Fibroblast of lung (primary cell): ENCODE measurements around the gene RNF217. TPM values are rescaled to one million over a fixed set of nuclear protein-coding genes. Genes with fewer than 3 reads are reported as not detected.

Experiments
- DNase-seq, 2 donors: peaks; one replicate each; pipeline versions ENCODE4 v3.0.0 to v3.0.0-alpha.2; 2010; ENCODE audit warnings: low read depth in 2 of 2
- H2AFZ ChIP-seq: 2 replicates; pipeline ENCODE4 v1.5.1; 2012; ENCODE audit warnings: low read length, control low read depth, inconsistent platforms
- H3K27ac ChIP-seq: 2 replicates; pipeline ENCODE4 v1.5.1; 2011; ENCODE audit warnings: low read length, control low read depth; ENCODE audit not compliant: insufficient read depth
- H3K27me3 ChIP-seq: 2 replicates; pipeline ENCODE4 v1.5.1; 2011; ENCODE audit warnings: mild to moderate bottlenecking, low read length; ENCODE audit not compliant: control insufficient read depth, insufficient read depth
- H3K36me3 ChIP-seq: 2 replicates; pipeline ENCODE4 v1.5.1; 2011; ENCODE audit warnings: low read length; ENCODE audit not compliant: control insufficient read depth, insufficient read depth
- H3K4me1 ChIP-seq: 2 replicates; pipeline ENCODE4 v1.5.1; 2011; ENCODE audit warnings: low read length; ENCODE audit not compliant: control insufficient read depth, insufficient read depth; ENCODE audit errors: extremely low read depth
- H3K4me2 ChIP-seq: 2 replicates; pipeline ENCODE4 v1.5.1; 2011; ENCODE audit warnings: low read length, control low read depth; ENCODE audit not compliant: insufficient read depth; ENCODE audit errors: extremely low read depth
- H3K4me3 ChIP-seq, 4 experiments: fragments of 200-600 bp in 1 of 4; sonication (generic) in 1 of 4; replicated peaks in 1 of 4; 2 replicates each; pipeline ENCODE4 v1.5.1; 2011 to 2016; ENCODE audit warnings: low read length in 4 of 4, low read depth in 3 of 4, mild to moderate bottlenecking in 3 of 4, control low read depth in 2 of 4, inconsistent platforms in 1 of 4, mixed read lengths in 1 of 4; ENCODE audit not compliant: insufficient read depth in 1 of 4; ENCODE audit errors: control extremely low read depth in 1 of 4
- H3K79me2 ChIP-seq: 2 replicates; pipeline ENCODE4 v1.5.1; 2012; ENCODE audit warnings: mild to moderate bottlenecking, low read length, inconsistent platforms; ENCODE audit not compliant: control insufficient read depth, insufficient read depth
- H3K9ac ChIP-seq: 2 replicates; pipeline ENCODE4 v1.5.1; 2011; ENCODE audit warnings: mild to moderate bottlenecking, low read length, control low read depth; ENCODE audit not compliant: insufficient read depth
- H3K9me3 ChIP-seq: 2 replicates; pipeline ENCODE4 v1.5.1; 2012; ENCODE audit warnings: low read depth, low read length; ENCODE audit not compliant: control insufficient read depth, insufficient read depth
- H4K20me1 ChIP-seq: 2 replicates; pipeline ENCODE4 v1.5.1; 2011; ENCODE audit warnings: low read length; ENCODE audit not compliant: control insufficient read depth, insufficient read depth; ENCODE audit errors: extremely low read depth
- CTCF ChIP-seq, 2 donors: IDR thresholded peaks in 1 of 2; conservative IDR thresholded peaks in 1 of 2; 1 replicate in 1 of 2; 2 replicates in 1 of 2; pipeline ENCODE4 v1.5.1; 2011 to 2012; ENCODE audit warnings: low read length in 2 of 2, control low read depth in 1 of 2, inconsistent platforms in 1 of 2, low read depth in 1 of 2, mild to moderate bottlenecking in 1 of 2
- EZH2 ChIP-seq: IDR thresholded peaks from 2 replicates; pipeline ENCODE4 v1.5.1; 2012; ENCODE audit warnings: low read length, control low read depth, mild to moderate bottlenecking; ENCODE audit errors: missing control alignments
- polyA plus RNA-seq, 2 donors: library from polyadenylated mRNA; depleted of rRNA in 1 of 2; stranded (reverse) in 1 of 2; unstranded in 1 of 2; fragments of >200 nt; gene quantifications; 2 replicates each; pipeline ENCODE4 v1.2.1, GENCODE V29; 2011 to 2012; ENCODE audit warnings: missing spikeins in 1 of 2
- total RNA-seq: library from RNA; depleted of rRNA; stranded (reverse); fragments of >200 nt; gene quantifications from 2 replicates; pipeline ENCODE4 v1.2.1, GENCODE V29; 2014

RNF217 gene
- total and polyA plus RNA-seq, 2 donors (not counting 1 experiment from before 2014, with no cell fraction given) = 13.2 to 19.5 TPM

- Histone ChIP-seq H3K9ac (no peak overlapping the region), H3K4me3 (no peak overlapping the region), H3K27ac (no peak overlapping the region), H4K20me1 (no peaks in the 10 kb centered on the region), H3K9me3 (no peaks in the 10 kb centered on the region), H3K79me2 (peaks cover 5% of the 10 kb centered on the region), H3K27me3 (no peaks in the 10 kb centered on the region), H2AFZ (no peak overlapping the region), H3K36me3 (no peaks in the 10 kb centered on the region), H3K4me1 (no peaks in the 10 kb centered on the region), H3K4me2 (no peak overlapping the region)
- DNase-seq = no peak
- no peak for TF ChIP-seq EZH2
- no peak for TF ChIP-seq CTCF (conservative IDR thresholded peaks at IDR 0.05 in 1 of 2, IDR thresholded peaks at IDR 0.05 in 1 of 2; ENCODE audit: low read depth in 1 of 2, low read length in 2 of 2)
Measured at GRCh38 chr6:124995645-124996325, 33.5 kb downstream of the RNF217 start.

GRCh38 chr6:124996411-124996810 is 34.2 kb downstream of the RNF217 start:
- Histone ChIP-seq H3K36me3 (no peaks in the 10 kb centered on the region), H3K9me3 (no peaks in the 10 kb centered on the region), H4K20me1 (no peaks in the 10 kb centered on the region), H3K27me3 (no peaks in the 10 kb centered on the region), H3K4me2 (no peak overlapping the region), H3K27ac (no peak overlapping the region), H2AFZ (no peak overlapping the region), H3K4me1 (no peaks in the 10 kb centered on the region), H3K79me2 (peaks cover 4% of the 10 kb centered on the region), H3K9ac (no peak overlapping the region), H3K4me3 (no peak overlapping the region)
- DNase-seq = no peak
- TF ChIP-seq EZH2 = no peak
- no peak for TF ChIP-seq CTCF (conservative IDR thresholded peaks at IDR 0.05 in 1 of 2, IDR thresholded peaks at IDR 0.05 in 1 of 2; ENCODE audit: low read depth in 1 of 2, low read length in 2 of 2)

GRCh38 chr6:124997196-124997875 is 35.1 kb downstream of the RNF217 start:
- Histone ChIP-seq H3K27ac (no peak overlapping the region), H3K36me3 (no peaks in the 10 kb centered on the region), H3K9me3 (no peaks in the 10 kb centered on the region), H2AFZ (no peak overlapping the region), H3K79me2 (no peaks in the 10 kb centered on the region), H3K4me1 (peaks cover 2% of the 10 kb centered on the region), H3K9ac (no peak overlapping the region), H3K4me3 (no peak overlapping the region), H4K20me1 (no peaks in the 10 kb centered on the region), H3K4me2 (no peak overlapping the region), H3K27me3 (no peaks in the 10 kb centered on the region)
- no peak for DNase-seq
- no peak for TF ChIP-seq EZH2
- no peak for TF ChIP-seq CTCF (conservative IDR thresholded peaks at IDR 0.05 in 1 of 2, IDR thresholded peaks at IDR 0.05 in 1 of 2; ENCODE audit: low read depth in 1 of 2, low read length in 2 of 2)
